ENCODE measurements around the gene EFNA2.

DNA sequence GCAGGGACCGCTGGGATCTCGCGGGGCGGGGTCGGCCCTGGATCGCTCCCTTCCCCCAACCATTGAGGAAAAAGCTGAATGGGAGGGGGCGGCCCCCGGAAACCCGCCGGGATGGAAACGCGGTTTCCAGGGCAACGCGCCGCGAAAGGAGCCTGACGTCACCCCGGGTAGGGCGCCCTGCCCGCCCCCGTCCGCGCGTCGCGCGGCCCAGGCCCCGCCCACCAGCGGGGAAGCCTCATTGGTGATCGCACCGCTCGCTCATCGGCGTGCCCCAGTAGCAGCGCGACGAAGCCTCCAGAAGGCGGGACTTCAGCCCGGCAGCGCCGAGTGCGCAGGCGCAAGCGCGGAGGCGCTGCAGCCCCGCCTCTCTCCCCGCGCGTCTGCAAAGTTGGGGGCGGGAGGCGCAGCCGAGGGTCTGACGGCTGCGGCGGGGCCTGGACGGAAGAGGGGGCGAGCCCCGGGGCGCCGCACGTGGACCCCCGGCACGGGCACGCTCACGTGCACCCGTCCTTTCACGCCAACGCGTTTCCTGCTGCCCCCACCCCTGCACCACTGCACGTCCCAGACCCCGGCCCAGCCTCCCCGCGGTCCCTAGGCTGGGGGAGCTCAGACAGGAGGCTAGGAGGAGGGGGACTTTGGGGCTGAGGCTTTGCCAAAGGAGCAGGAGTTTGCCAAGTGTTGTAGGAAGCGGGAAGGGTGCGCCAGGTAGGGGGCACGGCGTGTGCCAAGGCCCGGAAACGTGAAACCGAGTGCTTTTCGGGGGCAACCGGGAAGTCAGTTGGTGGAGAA lies 24.7 kb upstream of the EFNA2 start:
- TF ChIP-seq, protein P1, sequence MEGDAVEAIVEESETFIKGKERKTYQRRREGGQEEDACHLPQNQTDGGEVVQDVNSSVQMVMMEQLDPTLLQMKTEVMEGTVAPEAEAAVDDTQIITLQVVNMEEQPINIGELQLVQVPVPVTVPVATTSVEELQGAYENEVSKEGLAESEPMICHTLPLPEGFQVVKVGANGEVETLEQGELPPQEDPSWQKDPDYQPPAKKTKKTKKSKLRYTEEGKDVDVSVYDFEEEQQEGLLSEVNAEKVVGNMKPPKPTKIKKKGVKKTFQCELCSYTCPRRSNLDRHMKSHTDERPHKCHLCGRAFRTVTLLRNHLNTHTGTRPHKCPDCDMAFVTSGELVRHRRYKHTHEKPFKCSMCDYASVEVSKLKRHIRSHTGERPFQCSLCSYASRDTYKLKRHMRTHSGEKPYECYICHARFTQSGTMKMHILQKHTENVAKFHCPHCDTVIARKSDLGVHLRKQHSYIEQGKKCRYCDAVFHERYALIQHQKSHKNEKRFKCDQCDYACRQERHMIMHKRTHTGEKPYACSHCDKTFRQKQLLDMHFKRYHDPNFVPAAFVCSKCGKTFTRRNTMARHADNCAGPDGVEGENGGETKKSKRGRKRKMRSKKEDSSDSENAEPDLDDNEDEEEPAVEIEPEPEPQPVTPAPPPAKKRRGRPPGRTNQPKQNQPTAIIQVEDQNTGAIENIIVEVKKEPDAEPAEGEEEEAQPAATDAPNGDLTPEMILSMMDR (IDR thresholded peaks at IDR 0.05; ENCODE audit: low read depth, low read length, poor library complexity, severe bottlenecking), result no peak
- TF ChIP-seq EZH2phosphoT487 (IDR thresholded peaks at IDR 0.05; ENCODE audit: borderline replicate concordance, low read length), result no peak

Measured in DOHH2 (cell line).